ENCODE measurements around the gene INPP5A.

- TF ChIP-seq TRIM24 (IDR thresholded peaks at IDR 0.05) (no peak), ATF1 (CRISPR knock-in tag; IDR thresholded peaks at IDR 0.05) (no peak), ATF1 (tag; IDR thresholded peaks at IDR 0.05) (no peak), MYNN (IDR thresholded peaks at IDR 0.05) (no peak), MYNN (CRISPR knock-in tag; IDR thresholded peaks at IDR 0.05) (no peak), PCBP1 (IDR thresholded peaks at IDR 0.05; ENCODE audit: low read depth, low read length, poor library complexity, severe bottlenecking) (no peak), YY1 (IDR thresholded peaks at IDR 0.05; ENCODE audit: borderline replicate concordance in 1 of 3, control insufficient read depth in 1 of 3, extremely low read depth in 1 of 3, insufficient read depth in 3 of 3, insufficient read length in 1 of 3, insufficient replicate concordance in 2 of 3, low read depth in 1 of 3, low read length in 2 of 3) (no peak), NCOR1 (IDR thresholded peaks at IDR 0.05) (no peak), ZNF253 (CRISPR knock-in tag; conservative IDR thresholded peaks at IDR 0.05) (no peak)
Observed at GRCh38 chr10:132691711-132692153, 154.1 kb downstream of the INPP5A start.

Measured in K562 (cell line).